Activated CD8-positive, alpha-beta T cell treated with anti-CD3 and anti-CD28 coated beads for 36 hours (primary cell): ENCODE measurements around the gene ZNF664. TPM values are rescaled to one million over a fixed set of nuclear protein-coding genes. Genes with fewer than 3 reads are reported as not detected.

Experiments used
- ATAC-seq: fragments of 200-7000 bp; cut with Tn5 transposase; one replicate; pipeline ENCODE4 v1.10.0; 2021; ENCODE audit warnings: mild to moderate bottlenecking, moderate library complexity
- CTCF ChIA-PET: fragments of 350-600 bp; sonication (Branson Sonifier 250); formaldehyde crosslinking; loops from one replicate; lab custom pipeline; 2021; ENCODE audit warnings: antibody characterized with exemption; lab: Charles Lee
- POLR2A ChIA-PET: fragments of 350-600 bp; sonication (Branson Sonifier 250); formaldehyde crosslinking; loops from one replicate; lab custom pipeline; 2021; ENCODE audit warnings: antibody characterized with exemption; lab: Charles Lee
- DNase-seq: peaks from one replicate; pipeline ENCODE4 v3.0.0-alpha.2; 2020
- H3K27ac Mint-ChIP-seq: one replicate; pipeline ENCODE4 v1.8.0; 2021; ENCODE audit warnings: mild to moderate bottlenecking, mixed read lengths
- H3K27me3 Mint-ChIP-seq: one replicate; pipeline ENCODE4 v1.8.0; 2021; ENCODE audit warnings: mixed read lengths
- H3K36me3 Mint-ChIP-seq: one replicate; pipeline ENCODE4 v1.8.0; 2021; ENCODE audit warnings: low read depth, mixed read lengths
- H3K4me1 Mint-ChIP-seq: one replicate; pipeline ENCODE4 v1.8.0; 2021; ENCODE audit warnings: low read depth, mixed read lengths
- H3K4me3 Mint-ChIP-seq: one replicate; pipeline ENCODE4 v1.8.0; 2021; ENCODE audit warnings: mild to moderate bottlenecking, moderate library complexity, mixed read lengths
- H3K9me3 Mint-ChIP-seq: one replicate; pipeline ENCODE4 v1.8.0; 2021; ENCODE audit warnings: mixed read lengths
- CTCF ChIP-seq: fragments of 200-600 bp; IDR thresholded peaks from one replicate; pipeline ENCODE4 v1.8.0; 2022; ENCODE audit warnings: antibody characterized with exemption, mild to moderate bottlenecking
- intact Hi-C: fragments of 100-400 bp; cut with micrococcal nuclease; formaldehyde crosslinking; loops from one replicate; pipeline ENCODE4 v1.10.0; 2022
- total RNA-seq, 2 experiments: library from RNA; stranded (reverse); gene quantifications; one replicate each; pipeline ENCODE4 v1.2.3, GENCODE V29; 2021

Gene ZNF664
- total RNA-seq, 2 experiments from 2014 or later, result 52.9 to 53.4 TPM

GRCh38 chr12:123928897-123929296 lies 44.1 kb upstream of the ZNF664 start:
- H3K9me3 Mint-ChIP-seq, result no peaks in the 10 kb centered on the region
- DNase-seq (no peak), ATAC-seq (no peak)
- no peaks in the 10 kb centered on the region for H3K36me3 Mint-ChIP-seq
- intact Hi-C loops, result no loop called here
- no peak overlapping the region for H3K4me3 Mint-ChIP-seq
- ChIA-PET POLR2A (interaction anchor here (1.9 kb wide), 1 partner anchor 66 kb away, joined by 4 read pairs; no protein-coding TSS in a partner anchor), CTCF (interaction anchor here (1.3 to 4.0 kb wide), 2 partner anchors 10 to 43 kb away, joined by 3 to 17 read pairs; no protein-coding TSS in a partner anchor)
- peaks cover 3% of the 10 kb centered on the region for H3K27me3 Mint-ChIP-seq
- TF ChIP-seq CTCF, result no peak
- H3K4me1 Mint-ChIP-seq, result peaks cover 13% of the 10 kb centered on the region
- no peak overlapping the region for H3K27ac Mint-ChIP-seq

GRCh38 chr12:123929946-123930583 lies 43.0 kb upstream of the ZNF664 start:
- DNase-seq (no peak), ATAC-seq (no peak)
- ChIA-PET CTCF (interaction anchor here (1.0 to 4.0 kb wide), 4 partner anchors 8 to 54 kb away, joined by 3 to 17 read pairs (median 4); no protein-coding TSS in a partner anchor), POLR2A (no interaction called here)
- Mint-ChIP-seq H3K4me3 (no peak overlapping the region), H3K27me3 (peaks cover 3% of the 10 kb centered on the region), H3K36me3 (no peaks in the 10 kb centered on the region), H3K9me3 (no peaks in the 10 kb centered on the region), H3K4me1 (peaks cover 13% of the 10 kb centered on the region), H3K27ac (no peak overlapping the region)
- intact Hi-C loops, result no loop called here
- no peak for TF ChIP-seq CTCF

DNA sequence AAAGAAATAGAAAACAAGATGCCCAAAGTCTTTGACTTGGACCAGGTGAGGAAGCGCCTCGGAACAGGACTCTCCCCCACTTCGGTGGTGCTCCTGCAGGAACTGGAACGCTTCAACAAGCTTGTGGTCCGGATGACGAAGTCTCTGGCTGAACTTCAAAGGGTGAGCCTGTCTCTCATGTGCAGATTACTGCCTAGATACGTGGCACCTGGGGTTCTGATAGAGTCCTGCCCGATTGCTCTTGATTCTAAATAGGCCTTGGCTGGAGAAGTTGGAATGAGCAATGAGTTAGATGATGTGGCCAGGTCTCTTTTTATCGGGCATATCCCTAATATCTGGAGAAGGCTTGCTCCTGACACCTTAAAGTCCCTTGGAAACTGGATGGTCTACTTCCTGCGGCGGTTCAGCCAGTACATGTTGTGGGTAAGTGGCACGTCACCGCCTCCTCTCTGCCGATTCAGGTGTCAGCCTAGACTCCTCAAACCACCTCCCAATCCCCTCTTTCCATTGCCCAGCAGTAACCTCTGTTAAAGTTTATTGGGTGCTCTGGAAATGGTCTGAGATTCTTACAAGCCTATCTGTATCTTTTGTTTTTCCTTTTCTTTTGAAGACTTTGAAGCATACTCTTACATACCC lies 41.2 kb upstream of the ZNF664 start:
- CTCF ChIA-PET, result no interaction called here
- ATAC-seq (peak; percentile 80), DNase-seq (peak; percentile 61)
- Mint-ChIP-seq H3K27ac (no peak overlapping the region), H3K27me3 (peaks cover 3% of the 10 kb centered on the region), H3K36me3 (no peaks in the 10 kb centered on the region), H3K9me3 (no peaks in the 10 kb centered on the region), H3K4me1 (peaks cover 17% of the 10 kb centered on the region), H3K4me3 (peak overlapping the region; percentile 0)
- POLR2A ChIA-PET, result interaction anchor here (0.9 kb wide), 1 partner anchor 237 kb away, joined by 3 read pairs; no protein-coding TSS in a partner anchor
- intact Hi-C loops, result no loop called here
- no peak for TF ChIP-seq CTCF

GRCh38 chr12:123933214-123933613 lies 39.8 kb upstream of the ZNF664 start:
- Mint-ChIP-seq H3K27ac (no peak overlapping the region), H3K27me3 (peaks cover 3% of the 10 kb centered on the region), H3K4me3 (no peak overlapping the region), H3K4me1 (peaks cover 28% of the 10 kb centered on the region), H3K36me3 (no peaks in the 10 kb centered on the region), H3K9me3 (no peaks in the 10 kb centered on the region)
- DNase-seq (no peak), ATAC-seq (no peak)
- ChIA-PET CTCF (interaction anchor here (1.6 kb wide), 1 partner anchor 28 kb away, joined by 4 read pairs; no protein-coding TSS in a partner anchor), POLR2A (interaction anchor here (1.3 kb wide), 1 partner anchor 42 kb away, joined by 4 read pairs; no protein-coding TSS in a partner anchor)
- no peak for TF ChIP-seq CTCF
- intact Hi-C loops, result no loop called here
